ENCODE measurements around the gene PPA1.

DNA sequence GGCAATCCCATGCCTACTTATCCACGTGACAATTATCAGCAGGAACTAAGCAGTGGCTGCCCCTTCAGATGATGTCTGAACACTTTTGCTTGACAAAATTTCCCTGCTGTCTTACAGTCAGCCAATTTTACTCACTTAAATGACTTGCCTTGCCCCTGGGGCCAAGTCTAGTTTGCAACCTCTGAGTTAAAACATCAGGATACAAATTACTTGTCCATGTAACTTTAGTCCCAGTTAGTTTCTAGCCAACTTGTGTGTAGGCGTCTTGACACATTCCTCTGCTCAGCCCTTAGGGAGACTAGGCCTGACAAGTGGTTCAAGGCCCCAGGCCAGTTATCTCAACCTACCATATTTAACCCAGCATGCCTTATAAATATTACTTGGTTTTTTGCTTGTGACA lies 75.1 kb downstream of the PPA1 start:
- TF ChIP-seq CTCF (IDR thresholded peaks at IDR 0.05) (no peak), POLR2A (IDR thresholded peaks at IDR 0.05) (no peak)

Data from thyroid gland (tissue), 4 donors.